Esophagus muscularis mucosa (tissue), 4 donors: ENCODE data around the gene LHFPL6.

Experiments
- EP300 ChIP-seq: sonication (generic); formaldehyde crosslinking; IDR thresholded peaks from one replicate; pipeline ENCODE4 v1.6.1; 2017; ENCODE audit warnings: antibody characterized with exemption
- POLR2A ChIP-seq: fragments of 450-650 bp; IDR thresholded peaks from one replicate; pipeline ENCODE4 v1.6.1; 2017; ENCODE audit warnings: antibody characterized with exemption, moderate library complexity, mild to moderate bottlenecking, low read depth
- TF ChIP-seq, protein P1 (sequence below), 3 experiments: fragments of 200-600 bp in 2 of 3; fragments of 450-650 bp in 1 of 3; sonication (generic) in 2 of 3; IDR thresholded peaks; one replicate each; pipeline ENCODE4 v1.5.1; 2017 to 2019; ENCODE audit warnings: antibody characterized with exemption in 3 of 3, mild to moderate bottlenecking in 2 of 3, moderate library complexity in 1 of 3

DNA sequence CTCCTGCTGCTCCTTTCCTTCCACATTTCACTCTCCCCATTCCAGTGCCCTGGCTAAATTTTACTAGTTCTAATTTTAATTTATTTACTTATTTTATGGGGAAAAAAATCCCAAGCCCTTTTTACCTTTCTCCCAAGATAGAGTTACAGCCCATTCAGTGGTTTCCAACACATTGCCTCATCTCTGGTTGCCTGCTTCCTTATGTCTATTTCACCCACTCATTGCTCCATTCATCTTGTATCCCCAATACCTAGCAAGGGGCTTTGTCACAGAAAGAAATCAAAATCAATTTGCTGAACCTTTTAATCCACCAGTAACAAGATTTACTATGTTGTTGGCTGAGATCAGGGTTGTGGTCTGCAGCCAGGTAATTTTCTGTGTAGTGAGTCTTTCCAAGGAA lies 55.9 kb downstream of the LHFPL6 start:
- TF ChIP-seq, protein P1, sequence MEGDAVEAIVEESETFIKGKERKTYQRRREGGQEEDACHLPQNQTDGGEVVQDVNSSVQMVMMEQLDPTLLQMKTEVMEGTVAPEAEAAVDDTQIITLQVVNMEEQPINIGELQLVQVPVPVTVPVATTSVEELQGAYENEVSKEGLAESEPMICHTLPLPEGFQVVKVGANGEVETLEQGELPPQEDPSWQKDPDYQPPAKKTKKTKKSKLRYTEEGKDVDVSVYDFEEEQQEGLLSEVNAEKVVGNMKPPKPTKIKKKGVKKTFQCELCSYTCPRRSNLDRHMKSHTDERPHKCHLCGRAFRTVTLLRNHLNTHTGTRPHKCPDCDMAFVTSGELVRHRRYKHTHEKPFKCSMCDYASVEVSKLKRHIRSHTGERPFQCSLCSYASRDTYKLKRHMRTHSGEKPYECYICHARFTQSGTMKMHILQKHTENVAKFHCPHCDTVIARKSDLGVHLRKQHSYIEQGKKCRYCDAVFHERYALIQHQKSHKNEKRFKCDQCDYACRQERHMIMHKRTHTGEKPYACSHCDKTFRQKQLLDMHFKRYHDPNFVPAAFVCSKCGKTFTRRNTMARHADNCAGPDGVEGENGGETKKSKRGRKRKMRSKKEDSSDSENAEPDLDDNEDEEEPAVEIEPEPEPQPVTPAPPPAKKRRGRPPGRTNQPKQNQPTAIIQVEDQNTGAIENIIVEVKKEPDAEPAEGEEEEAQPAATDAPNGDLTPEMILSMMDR (IDR thresholded peaks at IDR 0.05): no peak
- TF ChIP-seq POLR2A: no peak
- no peak for TF ChIP-seq EP300
